Measurements from ENCODE around the gene TSR3.

GRCh38 chr16:1346422-1347285 is 5.0 kb downstream of the TSR3 start:
- TF ChIP-seq CTCF (conservative IDR thresholded peaks at IDR 0.05 in 1 of 2, IDR thresholded peaks at IDR 0.05 in 1 of 2; ENCODE audit: extremely low read depth in 1 of 2, insufficient read depth in 1 of 2, low read depth in 1 of 2, low read length in 2 of 2) (peak; percentile 17 to 47), EZH2 (IDR thresholded peaks at IDR 0.05; ENCODE audit: borderline replicate concordance, low read length) (no peak)

All from mammary epithelial cell (primary cell).